Activated naive CD8-positive, alpha-beta T cell treated with anti-CD3 and anti-CD28 coated beads, Interleukin-2, amount 50 U/mL, for 16 hours (primary cell): ENCODE measurements around the gene RAB27B.
"Not testable (repeated sequence)": the region's sequence is repeated elsewhere in the genome, so short reads cannot be mapped to it uniquely, and the experiment has no call there.

Source experiments
- DNase-seq: peaks from one replicate; pipeline ENCODE4 v3.0.0-alpha.2; 2020; ENCODE audit warnings: low read depth, low spot score

RAB27B gene

GRCh38 chr18:54828281-54828881 lies at the start of gene RAB27B:
Gene RAB27B (plus strand): TSS chr18:54828477. CDS start chr18:54877586, 49,109 bp downstream.
- DNase-seq: no peak

- no peak for DNase-seq
These were observed 47.9 kb upstream of the RAB27B start for GRCh38 chr18:54780285-54780861.

- no peak for DNase-seq
These were observed 47.3 kb upstream of the RAB27B start for GRCh38 chr18:54780970-54781369.

- no peak for DNase-seq
These were observed 45.1 kb upstream of the RAB27B start for GRCh38 chr18:54783139-54783538.

- DNase-seq: no peak
These were observed 42.1 kb upstream of the RAB27B start for GRCh38 chr18:54786206-54786605.

GRCh38 chr18:54787121-54787520 lies 41.2 kb upstream of the RAB27B start:
- no peak for DNase-seq

- no peak for DNase-seq
These were observed 40.7 kb upstream of the RAB27B start for GRCh38 chr18:54787616-54788015.

- DNase-seq: no peak
These were observed 38.2 kb upstream of the RAB27B start for GRCh38 chr18:54790109-54790508.

GRCh38 chr18:54791657-54792056 lies 36.6 kb upstream of the RAB27B start:
- DNase-seq: no peak

GRCh38 chr18:54792079-54792478 lies 36.2 kb upstream of the RAB27B start:
- no peak for DNase-seq

- no peak for DNase-seq
These were observed 33.5 kb upstream of the RAB27B start for GRCh38 chr18:54794823-54795222.

- DNase-seq: no peak
These were observed 30.1 kb upstream of the RAB27B start for GRCh38 chr18:54798186-54798585.

GRCh38 chr18:54801374-54801773 lies 26.9 kb upstream of the RAB27B start:
- DNase-seq: no peak

GRCh38 chr18:54802178-54802577 lies 26.1 kb upstream of the RAB27B start:
- DNase-seq: no peak

- DNase-seq: no peak
These were observed 25.4 kb upstream of the RAB27B start for GRCh38 chr18:54802686-54803395.

- no peak for DNase-seq
These were observed 22.5 kb upstream of the RAB27B start for GRCh38 chr18:54805571-54806334.

GRCh38 chr18:54806526-54806925 lies 21.8 kb upstream of the RAB27B start:
- DNase-seq: no peak

- no peak for DNase-seq
These were observed 21.0 kb upstream of the RAB27B start for GRCh38 chr18:54807303-54807702.

- not testable (repeated sequence) for DNase-seq
These were observed 17.6 kb upstream of the RAB27B start for GRCh38 chr18:54810662-54811061.

- no peak for DNase-seq
These were observed 15.4 kb upstream of the RAB27B start for GRCh38 chr18:54812885-54813284.

- DNase-seq: no peak
These were observed 15.0 kb upstream of the RAB27B start for GRCh38 chr18:54813305-54813704.

GRCh38 chr18:54813977-54814565 lies 14.2 kb upstream of the RAB27B start:
- no peak for DNase-seq
